ENCODE data around the gene C6orf15.

C6orf15 gene

DNA sequence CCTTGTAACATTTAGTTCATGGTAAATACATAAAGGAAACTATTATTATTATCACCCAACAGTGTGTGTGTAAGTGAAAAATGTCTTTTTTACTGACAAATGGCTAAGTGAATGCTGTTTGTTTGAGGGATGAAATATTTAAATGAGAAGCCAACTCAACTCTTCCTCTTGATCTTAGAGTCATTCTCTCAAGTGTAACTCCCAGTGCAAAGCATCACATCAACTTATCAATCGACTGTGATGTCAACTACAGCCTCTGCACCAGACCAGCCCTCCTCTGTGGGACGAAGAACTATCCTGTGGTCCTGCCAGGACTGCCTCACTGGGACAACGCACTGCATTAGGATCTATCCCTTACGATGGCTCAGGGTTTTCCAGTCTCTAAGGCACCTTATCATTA is 5.3 kb downstream of the C6orf15 start:
- no peak for DNase-seq (ENCODE audit: low spot score)

DNA sequence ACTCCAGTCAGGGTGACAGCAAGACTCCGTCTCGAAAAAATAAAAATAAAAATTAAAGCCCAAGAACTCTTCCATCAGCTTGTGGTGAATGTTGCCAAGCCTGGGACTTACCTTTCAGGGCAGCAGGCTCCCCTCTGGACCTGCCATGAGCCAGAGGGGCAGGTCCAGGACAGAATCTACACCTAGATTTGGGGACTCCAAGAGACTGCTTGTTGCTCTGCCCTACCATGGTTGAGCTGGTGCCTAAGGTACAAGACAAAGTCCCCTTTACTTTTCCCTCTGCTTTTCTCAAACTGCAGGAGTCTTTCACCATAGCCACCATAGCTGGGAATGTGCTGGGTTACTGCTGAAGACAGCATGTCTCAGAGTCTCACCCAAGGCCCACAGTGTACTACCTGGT is 9.2 kb downstream of the C6orf15 start:
- no peak for DNase-seq (ENCODE audit: low spot score)

DNA sequence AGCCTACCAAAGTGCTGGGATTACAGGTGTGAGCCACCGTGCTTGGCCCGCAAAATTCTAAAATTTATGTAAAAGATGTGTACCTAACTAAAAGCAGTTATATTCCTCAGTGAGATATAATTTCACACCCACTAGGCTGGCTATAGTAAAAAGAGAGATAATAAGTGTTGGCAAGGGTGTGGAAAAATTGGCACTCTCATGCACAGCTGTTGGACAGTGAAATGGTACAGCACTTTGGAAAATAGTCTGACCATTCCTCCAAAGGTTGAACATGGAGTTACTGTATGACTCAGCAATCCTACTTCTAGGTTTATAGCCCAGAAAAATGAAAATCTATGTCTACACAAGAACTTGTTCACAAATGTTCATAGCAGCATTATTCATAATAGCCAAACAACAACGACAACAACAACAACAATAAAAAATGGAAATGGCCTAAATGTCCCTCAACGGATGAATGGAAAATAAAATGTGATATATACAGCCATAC is 13.9 kb downstream of the C6orf15 start:
- DNase-seq (ENCODE audit: low spot score): no peak

DNA sequence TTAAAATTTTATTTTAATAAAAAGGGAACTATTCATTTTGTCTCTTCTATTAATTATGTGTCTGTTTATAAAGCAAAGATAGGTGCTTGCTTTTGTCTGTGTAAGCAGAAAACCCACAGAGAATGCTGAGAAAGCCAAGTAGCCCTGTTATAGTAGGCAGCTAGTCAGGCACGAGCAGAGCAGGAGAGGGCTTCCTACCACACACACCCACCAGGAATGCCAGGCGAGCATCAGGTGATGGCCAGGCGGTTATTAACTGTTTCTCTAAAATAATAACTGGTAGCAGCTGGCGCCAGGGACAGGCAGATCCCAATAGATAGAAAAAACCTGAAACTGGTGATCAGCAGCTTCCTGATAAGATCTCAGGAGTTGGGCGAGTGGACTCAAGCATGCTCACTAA is 15.7 kb downstream of the C6orf15 start:
- DNase-seq (ENCODE audit: low spot score): no peak

DNA sequence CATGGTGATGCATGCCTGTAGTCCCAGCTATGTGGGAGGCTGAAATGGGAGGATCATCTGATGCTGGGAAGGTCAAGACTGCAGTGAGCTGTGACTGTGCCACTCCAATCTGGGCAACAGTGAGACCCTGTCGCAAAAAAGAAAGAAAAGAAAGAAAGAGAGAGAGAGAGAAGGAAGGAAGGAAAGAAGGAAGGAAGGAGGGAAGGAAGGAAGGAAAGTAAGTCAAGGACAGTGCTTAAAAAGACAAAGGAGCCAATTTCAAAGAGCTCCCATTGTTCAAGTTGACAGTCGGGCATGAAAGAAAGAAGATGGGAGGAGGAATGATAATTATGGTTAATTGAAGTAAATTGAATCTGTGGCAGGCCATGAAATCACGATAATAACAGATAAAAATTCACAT is 16.2 kb downstream of the C6orf15 start:
- no peak for DNase-seq (ENCODE audit: low spot score)

DNA sequence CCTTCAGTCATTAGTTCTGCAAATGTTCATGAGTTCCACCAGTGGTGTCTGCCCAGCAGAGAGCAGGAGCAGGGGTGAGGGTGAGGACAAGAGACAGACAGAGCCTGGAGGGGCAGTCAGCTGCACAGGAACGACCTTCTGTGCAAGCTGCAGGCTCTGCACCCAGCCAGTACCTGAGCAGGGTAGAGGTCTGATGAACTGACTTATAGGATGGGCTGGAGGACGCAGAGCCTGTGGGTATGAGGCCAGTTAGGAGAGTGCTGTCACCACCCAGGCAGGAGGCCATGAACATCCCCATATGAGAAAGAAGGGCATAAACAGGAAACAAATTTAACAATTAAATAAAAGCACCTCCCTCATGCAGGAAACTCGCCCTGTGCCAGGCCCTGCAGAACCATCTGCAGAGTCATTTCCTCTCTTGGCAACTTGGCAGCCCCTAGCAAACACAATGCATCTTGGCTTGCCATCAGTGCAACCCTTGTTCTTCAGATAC is 17.9 kb downstream of the C6orf15 start:
- DNase-seq (ENCODE audit: low spot score): no peak

DNA sequence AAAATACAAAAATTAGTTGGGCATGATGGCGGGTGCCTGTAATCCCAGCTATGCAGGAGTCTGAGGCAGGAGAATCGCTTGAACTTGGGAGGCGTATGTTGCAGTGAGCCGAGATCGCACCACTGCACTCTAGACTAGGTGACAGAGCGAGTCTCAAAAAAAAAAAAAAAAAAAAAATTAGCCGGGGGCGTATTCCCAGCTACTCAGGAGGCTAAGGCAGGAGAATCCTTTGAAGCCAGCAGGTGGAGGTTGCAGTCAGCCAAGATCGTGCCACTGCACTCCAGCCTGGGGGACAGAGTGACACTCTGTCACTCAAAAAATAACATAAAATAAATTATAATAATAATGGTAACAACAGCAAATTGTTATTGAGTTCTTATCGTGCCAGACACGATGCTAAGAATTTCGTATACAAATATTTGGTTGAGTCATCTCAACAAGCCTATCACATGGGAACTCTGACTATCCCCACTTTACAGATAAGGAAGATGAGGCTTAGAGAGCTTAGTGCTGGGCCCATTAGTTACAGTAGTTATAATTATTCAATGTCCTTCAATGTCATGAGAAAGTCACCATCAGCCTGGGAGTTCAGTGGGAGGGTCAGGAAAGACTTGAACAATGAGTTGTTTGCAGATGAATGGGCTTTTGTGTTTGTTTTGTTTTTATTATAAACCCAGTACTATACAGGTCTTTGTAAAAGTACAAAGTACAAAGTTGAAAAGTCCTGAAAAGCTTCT is 19.4 kb downstream of the C6orf15 start:
- no peak for DNase-seq (ENCODE audit: low spot score)

DNA sequence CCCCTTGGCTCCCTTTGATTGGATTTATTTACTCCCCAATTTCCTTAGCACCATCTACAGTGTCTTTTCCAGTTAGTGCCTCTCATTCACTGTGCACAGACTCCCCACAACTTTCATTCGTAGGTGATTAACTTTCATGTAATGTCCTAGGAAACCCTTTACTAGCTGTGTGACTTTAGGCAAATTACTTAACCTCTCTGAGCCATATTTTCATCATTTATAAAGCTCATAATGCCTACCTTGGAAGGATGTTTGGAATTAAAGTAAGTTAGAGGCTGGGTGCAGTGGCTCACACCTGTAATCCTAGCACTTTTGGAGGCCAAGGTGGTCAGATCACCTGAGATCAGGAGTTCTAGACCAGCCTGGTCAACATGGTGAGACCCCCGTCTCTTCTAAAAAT is 20.1 kb downstream of the C6orf15 start:
- no peak for DNase-seq (ENCODE audit: low spot score)

DNA sequence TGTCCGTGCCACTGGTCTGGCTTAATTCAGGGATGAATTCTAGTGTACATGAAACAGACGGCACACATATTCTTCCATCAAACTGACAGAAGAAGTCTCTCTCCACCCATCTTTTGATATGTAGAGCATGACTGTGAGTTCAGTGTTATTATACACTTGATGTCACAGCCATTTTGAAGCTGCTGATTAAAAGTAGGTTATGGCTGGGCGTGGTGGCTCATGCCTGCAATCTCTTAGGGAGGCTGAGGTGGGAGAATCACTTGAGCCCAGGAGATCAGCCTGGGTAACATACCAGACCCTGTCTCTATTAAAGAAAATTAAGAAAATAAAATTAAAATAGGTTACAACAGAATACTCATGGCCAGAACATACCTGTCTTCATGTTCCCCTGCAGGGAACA is 20.7 kb downstream of the C6orf15 start:
- DNase-seq (ENCODE audit: low spot score): no peak

DNA sequence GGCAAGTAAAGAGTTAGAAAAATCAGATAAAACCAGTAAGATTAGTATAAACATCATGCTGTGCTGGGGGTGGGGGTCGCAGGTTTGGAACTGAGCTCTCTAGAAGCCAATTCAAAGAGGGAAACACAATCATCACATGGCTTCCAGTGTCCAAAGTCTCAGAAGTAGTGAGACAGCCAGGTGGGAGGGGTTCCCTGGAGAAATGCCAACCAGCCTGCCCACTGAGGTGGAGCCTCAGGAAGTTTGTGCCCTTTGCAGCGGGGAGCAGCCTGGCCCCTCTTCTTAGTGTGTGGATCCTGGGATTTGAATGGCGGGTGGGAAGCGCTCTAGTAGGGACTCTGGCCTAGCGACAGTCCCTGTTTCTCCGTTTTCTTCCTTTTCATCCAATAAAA is 21.4 kb downstream of the C6orf15 start:
- no peak for DNase-seq (ENCODE audit: low spot score)

DNA sequence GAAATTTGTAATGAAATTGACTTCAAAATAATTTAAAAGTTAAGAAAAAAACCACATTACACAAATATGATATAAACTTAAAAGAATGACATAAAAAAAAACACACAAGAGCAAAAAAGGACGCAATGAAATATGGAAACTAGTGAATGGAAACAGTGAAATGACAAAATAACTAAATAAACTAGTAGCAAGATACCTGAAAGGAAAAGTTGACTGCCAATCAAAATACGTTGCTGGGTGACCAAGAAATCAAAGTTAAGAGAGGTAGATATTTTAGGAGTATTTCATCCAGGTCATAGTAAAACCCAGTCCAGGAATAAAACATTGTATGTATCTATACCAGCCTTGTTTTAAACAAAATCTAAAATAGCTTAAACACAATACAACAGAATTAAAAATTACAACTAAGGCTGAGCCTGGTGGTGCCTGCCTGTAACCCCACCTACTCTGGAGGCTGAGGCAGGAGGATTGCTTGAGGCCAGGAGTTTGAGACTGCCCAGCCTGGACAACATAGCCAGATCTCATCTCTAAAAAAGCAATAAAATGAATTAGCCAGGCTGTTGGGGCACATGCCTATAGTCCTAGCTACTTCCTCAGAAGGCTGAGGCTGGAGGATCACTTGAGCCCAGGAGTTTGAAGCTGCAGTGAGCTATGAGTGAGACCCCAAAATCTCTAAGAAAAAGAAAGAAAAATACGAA is 22.0 kb downstream of the C6orf15 start:
- no peak for DNase-seq (ENCODE audit: low spot score)

DNA sequence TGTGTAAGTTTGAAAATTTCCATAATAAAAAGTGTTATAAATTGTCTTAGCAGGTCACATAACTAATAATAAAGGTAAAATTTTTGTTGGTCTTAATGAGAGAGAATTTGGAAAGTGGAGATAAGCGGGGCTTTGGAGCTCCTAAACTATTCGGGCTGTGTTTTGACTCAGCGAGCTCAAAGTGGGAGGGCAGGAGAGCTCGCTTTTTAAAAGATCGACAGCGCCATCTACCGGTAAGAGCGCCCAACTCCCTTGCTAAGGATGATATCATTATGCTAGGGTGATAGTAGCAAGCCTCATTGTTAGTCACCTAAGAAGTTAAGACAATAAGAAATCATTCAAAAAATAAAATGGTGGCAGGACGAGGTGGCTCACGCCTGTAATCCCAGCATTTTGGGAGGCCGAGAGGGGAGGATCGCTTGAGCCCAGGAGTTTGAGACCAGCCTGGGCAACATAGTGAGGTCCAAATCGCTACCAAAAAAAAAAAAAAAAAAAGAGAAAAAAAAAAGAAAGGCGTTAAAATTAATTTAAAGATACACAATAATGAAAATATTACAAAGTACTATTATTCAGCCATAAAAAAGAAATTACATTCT is 24.8 kb downstream of the C6orf15 start:
- DNase-seq (ENCODE audit: low spot score): peak; percentile 92

DNA sequence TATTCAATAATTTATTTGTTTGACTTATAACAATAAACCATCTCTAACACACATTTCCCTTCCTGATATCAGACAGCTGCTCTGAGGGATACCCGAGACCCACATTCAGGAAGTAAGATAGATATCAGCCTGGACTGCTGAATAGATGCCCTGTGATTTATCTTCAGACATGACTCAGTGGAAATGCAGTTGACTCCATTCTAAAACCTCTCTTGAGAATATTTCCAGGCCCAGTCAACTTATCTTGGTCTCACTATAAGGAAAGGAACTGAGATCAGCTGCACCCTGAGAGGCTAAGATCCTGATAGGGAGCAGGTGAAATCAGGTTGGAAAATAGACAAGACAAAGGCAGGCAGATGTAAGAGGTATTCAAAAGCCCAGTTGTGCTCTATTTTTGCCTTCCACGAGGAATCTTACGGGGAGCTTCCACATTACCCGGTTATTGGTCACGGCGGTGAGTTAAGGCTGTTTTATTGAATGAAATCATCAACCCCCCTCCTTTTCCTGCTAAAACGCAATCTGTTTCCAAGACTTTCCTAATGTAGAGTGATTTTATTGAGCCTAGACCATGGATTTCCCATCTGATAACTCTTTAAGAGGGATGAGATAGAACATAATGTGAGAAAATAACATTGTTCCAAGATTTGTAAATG is 25.5 kb downstream of the C6orf15 start:
- no peak for DNase-seq (ENCODE audit: low spot score)

DNA sequence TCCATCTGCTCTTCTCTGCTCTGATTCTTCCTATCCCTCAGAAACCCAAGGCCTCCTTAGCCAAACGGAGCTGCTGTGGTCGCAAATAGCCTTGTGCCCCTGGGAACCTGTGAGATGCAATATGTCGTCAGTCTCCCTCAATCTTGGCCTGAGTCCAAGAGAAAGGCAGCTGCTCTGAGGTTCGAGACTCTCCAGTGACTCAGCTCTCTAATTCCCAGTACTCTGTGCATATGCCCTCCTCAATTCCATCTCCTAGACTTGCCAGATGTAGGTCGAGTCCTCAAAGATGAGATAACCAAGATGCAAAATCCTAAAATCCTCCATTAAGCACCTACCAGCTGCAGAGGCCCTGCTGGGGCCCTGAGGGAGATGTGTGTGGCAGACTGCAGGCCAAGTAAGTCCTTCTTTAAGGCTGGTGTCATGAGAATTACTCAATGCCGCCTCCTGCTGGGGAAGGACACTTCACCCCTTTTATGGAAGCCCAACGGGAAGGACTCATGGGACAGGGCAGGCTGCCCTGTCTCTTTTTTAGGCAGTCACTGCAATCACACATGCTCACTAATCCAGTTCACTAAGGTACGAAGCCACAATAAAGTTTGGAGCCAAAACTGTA is 28.5 kb downstream of the C6orf15 start:
- no peak for DNase-seq (ENCODE audit: low spot score)

DNA sequence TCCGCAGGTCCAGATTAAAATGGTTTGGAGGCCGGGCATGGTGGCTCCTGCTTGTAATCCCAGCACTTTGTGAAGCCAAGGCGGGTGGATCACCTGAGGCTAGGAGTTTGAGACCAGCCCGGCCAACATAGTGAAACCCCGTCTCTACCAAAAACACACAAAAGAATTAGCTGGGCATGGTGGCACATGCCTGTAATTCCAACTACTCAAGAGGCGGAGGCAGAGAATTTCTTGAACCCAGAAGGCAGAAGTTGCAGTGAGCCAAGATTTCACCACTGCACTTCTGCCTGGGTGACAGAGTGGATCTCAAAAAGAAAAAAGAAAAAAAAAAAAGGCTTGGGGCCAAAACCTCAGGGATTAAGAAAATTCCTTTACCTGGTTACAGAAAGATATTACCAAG is 30.5 kb downstream of the C6orf15 start:
- no peak for DNase-seq (ENCODE audit: low spot score)

DNA sequence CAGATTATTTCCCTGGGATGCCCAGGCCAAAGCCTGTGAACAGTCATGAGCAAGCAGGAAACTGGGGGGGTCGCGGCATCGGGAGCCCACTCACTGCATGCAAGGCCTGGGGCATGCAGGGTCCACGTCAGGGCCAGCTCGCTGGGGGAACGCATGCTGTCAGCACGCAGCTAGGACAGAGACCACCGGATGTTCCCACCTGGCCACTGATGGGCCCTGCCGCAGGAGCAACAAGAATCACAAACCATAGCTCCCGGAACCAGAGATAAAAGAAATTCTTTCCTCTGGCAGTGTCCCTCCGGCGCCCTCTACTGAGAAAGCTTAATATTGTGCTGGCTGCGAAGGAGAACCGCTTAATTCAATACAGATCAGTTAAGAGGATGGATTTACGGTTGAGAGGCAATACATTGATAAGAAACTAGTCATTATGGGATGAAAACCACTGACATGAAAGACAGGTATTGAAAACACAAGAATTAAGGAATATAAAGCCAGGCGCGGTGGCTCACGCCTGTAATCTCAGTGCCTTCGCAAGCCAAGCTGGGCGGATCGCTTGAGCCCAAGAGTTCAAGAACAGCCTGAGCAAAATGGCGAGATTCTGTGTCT is 32.6 kb downstream of the C6orf15 start:
- peak; percentile 85 for DNase-seq (ENCODE audit: low spot score)

DNA sequence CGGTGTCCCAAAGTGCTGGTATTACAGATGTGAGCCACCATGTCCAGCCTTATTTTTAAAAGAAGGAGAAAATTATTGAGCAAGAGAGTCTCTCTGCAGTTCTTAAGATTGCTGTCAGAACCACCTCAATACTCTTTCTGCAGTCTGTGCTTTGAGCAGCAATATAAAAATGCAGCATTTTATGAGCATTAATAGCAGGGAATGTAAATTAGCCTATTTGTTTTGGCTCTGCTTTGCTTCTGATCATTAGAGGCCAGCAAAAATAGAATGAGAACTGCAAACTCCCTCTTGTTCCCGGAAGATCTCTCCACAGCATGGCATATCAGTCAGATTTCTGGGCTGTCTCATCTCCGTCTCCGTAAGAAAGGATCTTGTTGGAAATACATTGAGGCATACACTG is 35.8 kb downstream of the C6orf15 start:
- no peak for DNase-seq (ENCODE audit: low spot score)

DNA sequence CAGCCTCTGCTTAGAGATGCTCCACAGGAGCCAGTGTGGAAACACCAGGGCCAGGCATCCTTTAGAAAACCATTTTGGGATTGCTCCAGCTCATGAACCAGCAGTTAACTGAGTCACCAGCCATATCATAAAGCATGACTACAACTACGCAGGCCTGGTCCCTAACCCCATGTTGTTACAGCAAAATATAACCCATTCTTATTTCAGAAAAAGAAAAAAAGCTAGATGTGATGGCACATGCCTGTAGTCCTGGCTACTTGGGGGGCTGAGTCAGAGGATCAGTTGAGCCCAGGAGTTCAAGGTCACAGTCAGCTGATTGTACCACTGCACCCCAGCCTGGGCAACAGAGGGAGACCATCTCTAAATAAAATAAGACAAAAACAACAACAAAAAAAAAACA is 36.8 kb downstream of the C6orf15 start:
- DNase-seq (ENCODE audit: low spot score): no peak

DNA sequence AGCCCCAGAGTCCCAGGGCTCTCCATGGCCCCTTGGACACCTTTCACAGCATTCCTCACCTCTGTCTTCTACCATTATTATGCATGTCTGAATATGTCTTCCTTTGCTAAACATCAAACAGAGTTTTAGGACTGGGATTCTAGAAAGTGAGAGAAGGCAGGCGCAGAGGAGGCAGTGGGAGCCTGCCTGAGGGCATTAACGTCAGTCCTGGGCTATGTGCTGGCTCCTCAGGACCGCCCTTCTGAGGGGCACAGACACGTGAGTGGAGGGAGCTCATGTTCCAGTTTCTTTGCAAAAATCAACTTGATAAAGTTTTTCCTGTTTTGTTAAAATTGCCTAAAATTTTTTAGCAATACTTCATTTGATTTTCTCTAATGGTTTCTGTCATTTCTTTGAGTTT is 38.0 kb downstream of the C6orf15 start:
- DNase-seq (ENCODE audit: low spot score): no peak

DNA sequence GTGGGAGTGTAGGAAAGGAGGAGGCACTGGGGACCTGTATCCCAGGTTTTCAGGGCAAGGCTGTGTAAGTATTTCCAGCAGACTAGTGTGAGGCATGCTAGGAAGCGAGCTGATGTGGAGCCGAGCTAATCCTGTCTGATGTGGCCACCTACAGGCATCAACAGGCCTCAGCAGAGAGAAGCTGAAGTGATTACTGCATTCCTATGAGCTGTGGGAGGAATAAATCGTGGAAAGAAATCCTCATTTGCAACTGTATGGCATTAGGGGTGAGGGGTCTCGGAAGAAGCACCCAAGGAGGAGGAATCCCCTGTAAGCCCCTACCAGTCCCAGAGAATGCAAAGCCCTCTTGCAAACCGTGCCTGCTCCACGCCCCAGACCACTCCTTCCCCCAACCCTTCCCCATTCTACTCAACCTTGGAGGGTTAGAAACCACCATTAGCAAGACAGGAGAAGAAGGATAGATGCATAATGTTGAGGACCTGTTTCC is 41.6 kb downstream of the C6orf15 start:
- DNase-seq (ENCODE audit: low spot score): peak; percentile 96

DNA sequence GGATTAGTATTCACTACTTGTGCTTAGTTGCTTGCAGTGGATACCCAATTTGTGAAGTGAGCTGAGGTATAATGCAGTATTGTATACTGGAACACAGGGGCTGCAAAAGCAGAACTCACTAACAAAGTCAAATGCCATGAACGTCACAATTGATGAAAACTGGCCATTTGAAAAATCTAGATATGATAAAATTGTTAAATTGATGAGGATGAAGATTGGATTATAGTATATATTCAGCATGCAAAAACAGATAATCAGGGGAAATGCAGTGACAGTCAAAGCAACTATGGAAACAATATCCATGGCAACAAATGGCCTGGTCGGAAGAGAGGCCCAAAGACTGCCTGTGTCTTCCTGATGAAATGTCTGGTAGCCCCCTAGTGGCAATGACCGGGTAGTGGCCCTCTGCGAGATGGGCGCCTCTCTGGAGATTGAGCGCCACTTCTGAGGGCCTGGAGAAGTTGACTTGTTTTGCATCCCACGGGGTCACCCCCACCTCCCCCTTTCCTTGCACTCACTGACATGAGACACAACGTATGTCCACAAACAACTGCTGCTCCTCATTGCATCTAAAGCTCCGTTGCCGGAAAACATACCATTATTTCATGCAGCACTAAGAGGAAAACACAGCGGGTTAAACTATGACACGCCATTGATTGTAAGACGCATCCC is 43.6 kb downstream of the C6orf15 start:
- DNase-seq (ENCODE audit: low spot score): peak; percentile 95
